OCI-LY7 (cell line): ENCODE results near the gene ZHX3. TPM values are rescaled to one million over a fixed set of nuclear protein-coding genes. Genes with fewer than 3 reads are reported as not detected.

ENCODE experiments used
- BruUV-seq: library from RNA; stranded (reverse); fragments of 400-500 nt; replicated peaks from 2 replicates; lab custom pipeline; 2021; lab: Mats Ljungman, UMichigan
- CTCF ChIA-PET: fragments of 300-600 bp; sonication (Branson Sonifier 250); formaldehyde crosslinking; loops from one replicate; lab custom pipeline; 2022; ENCODE audit warnings: antibody characterized with exemption; ENCODE audit not compliant: unreplicated experiment; lab: Charles Lee
- POLR2A ChIA-PET: fragments of 300-600 bp; sonication (Branson Sonifier 250); formaldehyde crosslinking; loops from one replicate; lab custom pipeline; 2022; ENCODE audit warnings: antibody characterized with exemption; lab: Charles Lee
- DNase-seq: peaks from one replicate; pipeline ENCODE4 v3.0.0-alpha.2; 2015; ENCODE audit warnings: low spot score
- H2AFZ ChIP-seq: fragments of 200-600 bp; sonication (generic), shearing (Covaris generic); 2 replicates; pipeline ENCODE4 v1.6.1; 2014; ENCODE audit warnings: mild to moderate bottlenecking, antibody characterized with exemption, low read length, moderate library complexity
- H3K27ac ChIP-seq: fragments of 200-600 bp; sonication (generic); 2 replicates; pipeline ENCODE4 v1.5.1; 2014; ENCODE audit warnings: mixed run types, low read depth, mild to moderate bottlenecking, moderate library complexity, low read length, inconsistent platforms; ENCODE audit not compliant: poor library complexity, severe bottlenecking
- H3K36me3 ChIP-seq: fragments of 200-600 bp; sonication (generic); 2 replicates; pipeline ENCODE4 v1.6.1; 2014; ENCODE audit warnings: mild to moderate bottlenecking, antibody characterized with exemption, low read length, moderate library complexity, mixed read lengths; ENCODE audit not compliant: insufficient read depth
- H3K4me1 ChIP-seq: fragments of 200-600 bp; sonication (generic); 2 replicates; pipeline ENCODE4 v1.5.1; 2014; ENCODE audit warnings: mild to moderate bottlenecking, low read length; ENCODE audit not compliant: insufficient read depth, poor library complexity, severe bottlenecking
- H3K4me2 ChIP-seq: fragments of 200-600 bp; sonication (generic); 2 replicates; pipeline ENCODE4 v1.6.1; 2014; ENCODE audit warnings: mild to moderate bottlenecking, low read length
- H3K4me3 ChIP-seq: fragments of 200-600 bp; sonication (generic); 2 replicates; pipeline ENCODE4 v1.5.1; 2014; ENCODE audit warnings: mild to moderate bottlenecking, low read depth, low read length; ENCODE audit not compliant: poor library complexity, severe bottlenecking
- H3K79me2 ChIP-seq: fragments of 200-600 bp; sonication (generic); 2 replicates; pipeline ENCODE4 v1.6.1; 2016; ENCODE audit warnings: low read depth, mild to moderate bottlenecking, low read length, moderate library complexity, mixed read lengths; ENCODE audit not compliant: insufficient read depth
- H3K9me2 ChIP-seq: fragments of 200-600 bp; sonication (generic); 2 replicates; pipeline ENCODE4 v1.6.1; 2016; ENCODE audit warnings: mild to moderate bottlenecking, low read length, mixed read lengths; ENCODE audit not compliant: insufficient read depth
- H3K9me3 ChIP-seq: fragments of 200-600 bp; sonication (generic); 2 replicates; pipeline ENCODE4 v1.6.1; 2014; ENCODE audit warnings: mild to moderate bottlenecking, mixed run types, low read length, mixed read lengths
- H4K20me1 ChIP-seq: fragments of 200-600 bp; sonication (generic); 2 replicates; pipeline ENCODE4 v1.6.1; 2014; ENCODE audit warnings: mild to moderate bottlenecking, antibody characterized with exemption, low read length, moderate library complexity, mixed read lengths; ENCODE audit not compliant: insufficient read depth
- EZH2phosphoT487 ChIP-seq: fragments of 200-600 bp; sonication (generic); IDR thresholded peaks from 2 replicates; pipeline ENCODE4 v1.6.1; 2018; ENCODE audit warnings: low read depth, borderline replicate concordance, mild to moderate bottlenecking, mixed run types, antibody characterized with exemption, low read length, moderate library complexity, mixed read lengths
- intact Hi-C: fragments of 100-400 bp; cut with micrococcal nuclease; formaldehyde crosslinking; loops from one replicate; pipeline ENCODE4 v1.10.0; 2022; ENCODE audit not compliant: unreplicated experiment
- total RNA-seq, 2 experiments: library from RNA; depleted of rRNA in 1 of 2; stranded (reverse); fragments of >200 nt in 1 of 2; shearing (Covaris generic) in 1 of 2; gene quantifications; 2 replicates each; pipeline ENCODE4 v1.2.3, GENCODE V29; 2014 to 2022
- TF ChIP-seq, protein P1 (sequence below): fragments of 200-600 bp; sonication (generic); conservative IDR thresholded peaks from 2 replicates; pipeline ENCODE4 v1.5.1; 2014; ENCODE audit warnings: mild to moderate bottlenecking, antibody characterized with exemption, low read length, moderate library complexity, mixed read lengths

ZHX3 gene
- total RNA-seq, 2 experiments from 2014 or later, result 5.8 to 16.9 TPM

DNA sequence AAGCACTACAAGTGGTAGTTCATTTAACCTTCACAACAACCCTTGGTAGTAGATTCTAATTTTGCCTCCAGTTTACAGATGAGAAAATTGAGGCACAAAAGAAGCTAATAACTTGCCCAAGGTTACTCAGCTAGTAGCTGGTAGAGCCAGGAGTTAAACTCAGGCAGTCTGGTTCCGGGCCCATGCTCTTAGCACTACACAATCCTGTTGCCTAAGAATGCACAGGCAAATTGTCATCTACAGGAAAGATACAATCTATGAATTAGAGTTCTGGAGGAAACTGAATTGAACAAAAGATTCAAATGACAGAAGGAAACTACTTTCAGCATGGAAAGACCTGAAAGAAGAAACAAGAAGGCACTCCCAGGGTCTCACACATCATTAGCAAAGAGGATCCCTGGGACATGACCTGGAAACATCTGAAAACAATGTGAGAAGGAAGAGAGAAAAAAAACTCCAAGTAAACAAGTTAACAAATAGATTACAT is 56.8 kb downstream of the ZHX3 start:
- TF ChIP-seq, protein P1, sequence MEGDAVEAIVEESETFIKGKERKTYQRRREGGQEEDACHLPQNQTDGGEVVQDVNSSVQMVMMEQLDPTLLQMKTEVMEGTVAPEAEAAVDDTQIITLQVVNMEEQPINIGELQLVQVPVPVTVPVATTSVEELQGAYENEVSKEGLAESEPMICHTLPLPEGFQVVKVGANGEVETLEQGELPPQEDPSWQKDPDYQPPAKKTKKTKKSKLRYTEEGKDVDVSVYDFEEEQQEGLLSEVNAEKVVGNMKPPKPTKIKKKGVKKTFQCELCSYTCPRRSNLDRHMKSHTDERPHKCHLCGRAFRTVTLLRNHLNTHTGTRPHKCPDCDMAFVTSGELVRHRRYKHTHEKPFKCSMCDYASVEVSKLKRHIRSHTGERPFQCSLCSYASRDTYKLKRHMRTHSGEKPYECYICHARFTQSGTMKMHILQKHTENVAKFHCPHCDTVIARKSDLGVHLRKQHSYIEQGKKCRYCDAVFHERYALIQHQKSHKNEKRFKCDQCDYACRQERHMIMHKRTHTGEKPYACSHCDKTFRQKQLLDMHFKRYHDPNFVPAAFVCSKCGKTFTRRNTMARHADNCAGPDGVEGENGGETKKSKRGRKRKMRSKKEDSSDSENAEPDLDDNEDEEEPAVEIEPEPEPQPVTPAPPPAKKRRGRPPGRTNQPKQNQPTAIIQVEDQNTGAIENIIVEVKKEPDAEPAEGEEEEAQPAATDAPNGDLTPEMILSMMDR, result no peak
- TF ChIP-seq EZH2phosphoT487, result no peak
- Histone ChIP-seq H3K27ac (no peak overlapping the region), H3K4me1 (no peaks in the 10 kb centered on the region), H3K9me3 (no peaks in the 10 kb centered on the region), H3K9me2 (no peaks in the 10 kb centered on the region), H3K36me3 (no peaks in the 10 kb centered on the region), H3K79me2 (no peaks in the 10 kb centered on the region), H3K4me2 (no peak overlapping the region), H4K20me1 (no peaks in the 10 kb centered on the region), H2AFZ (no peak overlapping the region), H3K4me3 (no peak overlapping the region)
- DNase-seq, result no peak
- ChIA-PET POLR2A (no interaction called here), CTCF (no interaction called here)
- intact Hi-C loops, result no loop called here
- BruUV-seq, result no TSS peak

DNA sequence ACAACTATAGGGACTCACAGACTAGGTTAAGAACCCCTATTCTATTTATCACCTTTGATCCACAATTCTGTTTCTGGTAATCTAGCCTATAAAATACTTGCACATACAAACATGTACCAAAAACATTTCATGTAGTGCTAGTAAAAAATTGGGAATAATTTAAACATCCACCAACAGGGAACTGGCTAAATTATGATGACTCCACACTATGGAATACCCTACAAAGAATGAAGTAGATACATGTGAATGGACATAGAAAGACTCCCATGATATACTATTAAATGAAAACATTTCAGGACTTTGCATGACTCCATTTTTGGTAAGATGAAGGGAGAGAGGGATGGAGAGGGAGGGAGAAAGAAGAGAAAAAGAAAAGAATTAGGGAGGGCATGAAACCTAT is 58.2 kb downstream of the ZHX3 start:
- no peaks in the 10 kb centered on the region for H4K20me1 ChIP-seq
- no peak for DNase-seq
- no TSS peak for BruUV-seq
- no peaks in the 10 kb centered on the region for H3K4me1 ChIP-seq
- H3K27ac ChIP-seq, result no peak overlapping the region
- H3K9me2 ChIP-seq, result no peaks in the 10 kb centered on the region
- intact Hi-C loops, result no loop called here
- CTCF ChIA-PET, result no interaction called here
- H3K4me2 ChIP-seq, result no peak overlapping the region
- POLR2A ChIA-PET, result interaction anchor here (0.6 kb wide), 1 partner anchor 18 kb away, joined by 3 read pairs; no protein-coding TSS in a partner anchor
- H3K36me3 ChIP-seq, result no peaks in the 10 kb centered on the region
- H3K79me2 ChIP-seq, result no peaks in the 10 kb centered on the region
- H3K4me3 ChIP-seq, result no peak overlapping the region
- TF ChIP-seq EZH2phosphoT487, result no peak
- TF ChIP-seq, protein P1, result no peak
- H2AFZ ChIP-seq, result no peak overlapping the region
- H3K9me3 ChIP-seq, result no peaks in the 10 kb centered on the region

DNA sequence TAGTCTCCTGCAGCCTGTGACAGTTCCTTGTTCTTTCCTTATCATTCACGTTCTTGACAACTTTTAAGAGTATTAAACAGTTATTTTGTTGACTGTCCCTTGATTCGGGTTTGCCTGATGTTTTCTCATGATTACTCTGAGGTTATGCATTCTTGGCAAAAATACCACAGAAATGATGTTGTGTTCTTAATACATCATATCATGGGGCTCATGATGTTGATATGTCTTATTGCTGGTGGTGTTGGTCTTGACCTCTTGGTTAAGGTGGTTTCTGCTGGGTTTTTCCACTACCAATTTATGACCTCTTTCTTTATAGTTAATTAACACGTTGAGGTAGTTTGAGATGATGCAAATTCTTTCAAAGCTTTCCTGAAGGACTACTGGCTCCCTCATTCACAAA is 59.1 kb downstream of the ZHX3 start:
- H3K36me3 ChIP-seq, result no peaks in the 10 kb centered on the region
- no peaks in the 10 kb centered on the region for H3K79me2 ChIP-seq
- no peaks in the 10 kb centered on the region for H4K20me1 ChIP-seq
- H3K27ac ChIP-seq, result no peak overlapping the region
- no peaks in the 10 kb centered on the region for H3K9me2 ChIP-seq
- H2AFZ ChIP-seq, result no peak overlapping the region
- BruUV-seq, result no TSS peak
- POLR2A ChIA-PET, result no interaction called here
- intact Hi-C loops, result no loop called here
- CTCF ChIA-PET, result no interaction called here
- H3K4me2 ChIP-seq, result no peak overlapping the region
- H3K9me3 ChIP-seq, result no peaks in the 10 kb centered on the region
- DNase-seq, result no peak
- no peaks in the 10 kb centered on the region for H3K4me1 ChIP-seq
- TF ChIP-seq EZH2phosphoT487, result no peak
- TF ChIP-seq, protein P1, result no peak
- no peak overlapping the region for H3K4me3 ChIP-seq
